ENCODE results near the gene EHD3.

EHD3 gene

GRCh38 chr2:31213601-31214443 lies 20.1 kb upstream of the EHD3 start:
- DNase-seq: no peak

DNA sequence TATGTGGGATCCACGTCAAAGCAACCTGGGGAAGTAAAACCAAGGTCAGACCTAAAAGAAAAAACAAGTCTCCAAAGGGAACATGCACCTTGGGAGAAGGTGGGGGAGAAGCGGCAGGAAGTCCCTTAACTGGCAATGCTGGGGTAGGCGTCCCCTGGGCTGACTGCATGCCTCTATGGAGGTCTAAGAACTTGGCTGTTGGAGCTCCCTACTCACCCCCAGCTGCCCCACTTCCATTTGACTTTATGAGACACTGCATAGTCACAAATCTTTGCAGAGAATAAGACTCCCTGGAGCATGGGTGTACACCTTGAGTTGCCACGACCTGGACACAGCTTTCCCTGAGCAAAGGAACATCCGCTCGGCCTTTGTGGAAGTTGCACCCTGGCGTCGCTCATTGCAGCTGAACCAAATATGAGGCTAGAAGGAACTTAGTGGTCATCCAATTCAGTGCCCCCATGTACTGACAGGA lies 19.5 kb upstream of the EHD3 start:
- no peak for DNase-seq

DNA sequence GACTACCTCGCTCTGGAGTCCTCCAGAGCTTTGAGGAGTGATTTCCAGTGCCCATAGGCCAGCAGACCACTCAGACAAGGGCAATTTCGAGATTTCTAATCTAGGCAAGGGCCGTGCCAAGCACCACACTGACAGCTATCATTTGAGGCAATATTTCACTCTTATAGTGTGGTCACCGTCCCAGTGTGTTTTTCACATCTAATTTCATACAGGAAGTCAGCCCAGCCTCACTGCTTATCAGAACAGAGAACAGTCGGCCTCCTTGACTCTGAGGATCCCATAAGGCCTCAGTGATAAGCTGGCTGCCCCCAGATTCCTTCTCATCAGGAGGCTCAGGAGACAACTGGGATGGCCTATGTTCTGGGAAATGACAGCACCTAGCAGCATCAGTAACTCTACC lies 17.2 kb upstream of the EHD3 start:
- no peak for DNase-seq

- no peak for DNase-seq
These were observed 16.3 kb upstream of the EHD3 start, which contains the start of gene CAPN14 for GRCh38 chr2:31217465-31218200. Gene CAPN14 (minus strand): TSS chr2:31217515. CDS start chr2:31205447, 12,068 bp downstream.

DNA sequence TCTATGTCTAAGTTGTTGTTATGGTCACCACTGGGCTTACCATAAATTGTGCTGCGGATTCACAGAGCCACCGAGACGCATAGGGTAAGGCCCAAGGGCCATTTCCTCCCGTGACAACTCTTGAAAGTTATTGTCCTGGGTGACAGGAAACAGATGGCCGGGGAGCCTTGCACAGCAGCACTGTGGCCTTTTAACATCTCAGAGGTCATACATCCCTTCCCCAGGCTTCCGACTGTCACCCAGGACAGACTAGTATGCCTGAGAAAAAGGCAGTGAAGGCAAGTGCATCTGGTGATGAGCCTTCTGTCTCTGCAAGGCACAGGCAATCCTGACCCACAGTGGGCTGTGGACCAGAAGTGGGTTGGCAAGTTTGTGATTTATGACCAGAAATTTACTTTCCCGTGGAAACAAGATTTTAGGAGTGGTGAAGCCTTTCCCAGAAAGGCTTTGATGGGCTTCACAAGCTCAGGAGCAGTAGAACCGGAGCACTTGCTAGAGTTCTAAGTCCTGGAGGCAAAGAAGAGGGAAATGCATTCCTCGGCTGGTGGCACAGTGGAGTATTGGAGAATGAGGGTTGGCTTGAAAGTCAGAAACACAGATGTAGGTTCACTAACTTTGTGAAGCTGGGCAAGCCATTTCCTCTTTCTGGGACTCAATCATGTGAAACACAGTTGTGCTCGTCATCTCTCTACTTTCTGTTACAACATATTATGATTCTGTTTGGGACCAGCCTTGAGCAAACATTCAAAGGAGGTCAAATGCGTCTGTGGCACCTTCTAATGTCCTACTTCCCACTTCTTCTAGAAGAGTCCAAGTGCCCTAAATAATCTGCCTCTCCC lies 14.6 kb upstream of the EHD3 start:
- no peak for DNase-seq

DNA sequence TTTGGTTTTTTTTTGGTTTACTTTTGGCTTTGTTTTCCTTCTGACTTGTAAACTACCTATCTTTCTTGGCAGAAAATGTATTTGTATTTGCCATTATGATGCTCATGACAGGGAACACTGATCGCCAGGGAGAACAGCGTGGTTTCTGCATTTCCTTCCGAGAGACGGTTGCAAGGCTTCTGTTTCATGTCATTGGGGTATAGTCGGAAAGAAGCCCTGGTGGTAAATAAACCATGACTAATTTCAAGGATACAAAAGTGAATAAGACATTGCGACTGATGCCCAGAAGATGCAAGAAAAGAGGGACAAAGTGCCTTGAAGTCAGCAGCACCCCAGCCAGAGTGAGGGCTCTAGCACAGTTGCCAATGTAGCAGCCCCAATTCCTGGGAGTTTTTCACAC lies 12.4 kb upstream of the EHD3 start:
- DNase-seq: no peak

GRCh38 chr2:31222071-31222470 lies 11.9 kb upstream of the EHD3 start:
- DNase-seq: no peak

GRCh38 chr2:31223026-31223425 lies 10.9 kb upstream of the EHD3 start:
- DNase-seq: no peak

DNA sequence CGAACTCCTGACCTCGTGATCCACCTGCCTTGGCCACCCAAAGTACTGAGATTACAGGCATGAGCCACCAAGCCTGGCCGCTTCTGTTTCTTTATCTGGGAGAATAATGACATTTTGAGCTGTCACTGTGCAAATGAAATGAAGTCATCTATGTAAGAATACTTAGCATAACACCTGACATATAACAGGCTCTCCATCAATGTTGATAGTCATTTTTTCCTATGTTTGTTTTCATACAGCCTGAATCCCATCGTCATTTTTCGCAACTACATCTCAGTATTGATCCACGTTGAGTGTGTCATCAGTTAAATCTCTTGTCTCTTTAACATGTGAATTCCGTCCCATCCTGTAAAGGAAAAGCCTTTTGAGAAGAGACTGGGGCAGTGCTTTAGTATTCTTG lies 10.2 kb upstream of the EHD3 start:
- no peak for DNase-seq

GRCh38 chr2:31226266-31226665 lies 7.7 kb upstream of the EHD3 start:
- DNase-seq: no peak

DNA sequence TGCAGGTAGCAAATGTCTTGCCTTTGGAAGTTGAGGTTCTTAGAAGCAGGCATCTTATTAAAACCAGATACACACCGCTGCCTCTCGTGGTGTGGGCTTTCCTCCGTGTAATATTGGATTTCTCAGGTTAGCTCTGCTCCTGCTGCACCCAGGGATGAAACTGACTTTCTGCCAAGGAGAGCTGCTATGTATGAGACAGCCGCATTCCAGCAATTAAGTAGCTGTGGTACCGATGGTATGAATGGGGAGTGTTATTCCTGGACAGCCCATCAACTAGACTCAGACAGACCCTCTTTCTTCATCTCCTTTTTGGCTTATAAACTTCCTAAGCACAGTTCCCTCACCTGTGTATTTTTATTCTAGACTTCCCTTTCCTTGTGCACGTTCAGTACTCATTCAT lies 6.8 kb upstream of the EHD3 start:
- DNase-seq: no peak

GRCh38 chr2:31227711-31228125 lies 6.2 kb upstream of the EHD3 start:
- DNase-seq: peak; percentile 12

DNA sequence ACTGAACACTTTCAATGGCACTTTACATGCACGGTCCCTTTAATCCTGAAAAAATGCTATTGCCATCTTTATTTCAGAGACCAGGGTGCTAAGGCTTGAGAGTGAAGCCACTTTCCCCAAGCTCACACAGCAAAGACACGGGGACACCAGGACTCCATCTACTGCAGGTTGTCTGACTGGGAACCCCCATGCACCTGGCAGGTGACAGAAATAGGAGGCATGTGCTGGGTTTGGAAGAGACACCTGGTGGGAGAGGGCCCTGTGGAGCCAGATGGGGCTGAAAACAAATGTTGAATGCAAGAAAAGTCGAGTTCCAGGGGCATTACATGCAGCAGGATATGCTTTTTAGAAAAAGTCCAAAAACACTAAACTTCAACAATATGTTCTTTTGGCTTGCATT lies 5.2 kb upstream of the EHD3 start:
- no peak for DNase-seq

- no peak for DNase-seq
These were observed 3.2 kb upstream of the EHD3 start for GRCh38 chr2:31230751-31231150.

- DNase-seq: no peak
These were observed 2.2 kb upstream of the EHD3 start for GRCh38 chr2:31231571-31232302.

DNA sequence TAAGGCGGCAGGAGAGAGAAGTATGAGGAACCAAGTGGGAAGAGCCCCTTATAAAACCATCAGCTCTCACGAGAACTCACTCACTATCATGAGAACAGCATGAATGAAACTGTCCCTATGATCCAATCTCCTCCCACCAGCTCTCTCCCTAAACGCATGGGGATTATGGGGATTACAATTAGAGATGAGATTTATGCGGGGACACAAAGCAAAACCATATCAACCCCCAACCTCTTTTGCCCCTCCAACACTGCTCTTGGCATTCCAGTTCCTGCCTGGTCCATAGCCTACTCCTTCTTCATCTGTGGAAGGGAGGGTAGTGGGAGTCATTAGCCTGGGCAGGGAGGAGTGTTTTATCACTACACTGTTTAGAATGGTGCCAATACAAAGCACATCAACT lies 1.4 kb upstream of the EHD3 start:
- no peak for DNase-seq

GRCh38 chr2:31233231-31233630 lies 721 bp upstream of the EHD3 start:
- DNase-seq: no peak

GRCh38 chr2:31234683-31235503 lies 941 bp downstream of the EHD3 start:
- no peak for DNase-seq

DNA sequence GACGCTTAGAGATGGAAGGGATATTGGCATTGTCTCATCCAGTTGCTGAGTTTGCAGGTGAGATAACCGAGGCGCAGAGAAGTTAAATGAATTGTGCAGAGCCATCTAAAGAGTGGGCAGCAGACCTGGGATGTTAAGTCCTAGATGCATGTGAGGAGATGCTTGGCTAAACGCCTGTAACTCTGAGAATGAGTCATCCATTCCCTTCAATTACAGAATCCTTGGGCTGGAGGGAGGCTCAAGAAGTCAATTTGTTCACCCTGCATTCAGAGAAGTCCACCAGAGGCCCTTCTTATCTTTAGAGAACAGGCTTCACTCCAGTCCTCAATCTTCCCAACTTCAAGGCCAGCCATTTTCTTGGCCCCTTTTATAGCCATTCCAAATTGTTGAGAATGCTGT lies 1.6 kb downstream of the EHD3 start:
- no peak for DNase-seq

DNA sequence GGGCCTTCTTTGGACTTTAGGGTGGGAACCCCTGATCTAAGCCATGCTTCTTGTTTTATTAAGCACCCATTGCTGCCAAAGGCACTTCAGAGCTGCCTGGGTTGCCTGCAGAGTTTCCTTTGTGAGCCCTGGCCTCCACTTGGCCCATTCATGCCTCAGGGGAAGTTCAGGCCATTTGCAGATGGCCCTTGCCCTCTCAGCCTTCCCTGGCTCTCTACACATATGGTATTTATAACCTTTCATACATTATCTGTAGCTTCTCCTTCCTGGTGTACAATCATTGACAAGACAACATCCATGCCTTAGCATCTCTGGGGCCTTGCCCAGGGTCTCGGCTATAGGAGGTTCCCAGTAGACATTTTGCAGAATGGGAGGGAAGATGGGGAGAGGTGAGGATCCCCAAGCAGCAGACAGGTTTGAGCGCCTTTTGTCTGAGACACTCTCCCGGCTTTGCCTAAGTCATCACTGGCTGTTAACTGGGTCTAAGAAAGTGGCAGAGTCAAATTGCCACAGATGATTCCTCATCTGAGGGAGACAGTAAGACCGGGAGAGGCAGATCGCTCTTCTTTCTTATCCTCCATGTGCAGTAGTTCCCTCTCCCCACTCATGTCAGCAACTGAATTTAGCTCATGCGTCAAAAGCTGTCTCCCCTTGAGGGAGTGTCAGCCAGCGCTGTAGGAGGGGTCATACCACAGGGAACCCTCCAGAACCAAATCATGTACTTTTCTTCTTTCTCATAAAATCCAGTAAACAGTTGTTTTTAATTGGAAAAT lies 2.7 kb downstream of the EHD3 start:
- no peak for DNase-seq
